SH-SY5Y (cell line): ENCODE measurements around the gene SPON1.

ENCODE experiments used
- GATA2 ChIP-seq: IDR thresholded peaks from 2 replicates; pipeline ENCODE4 v1.6.1; 2011; ENCODE audit warnings: mild to moderate bottlenecking, low read depth, low read length
- GATA3 ChIP-seq: IDR thresholded peaks from 2 replicates; pipeline ENCODE4 v1.6.1; 2011; ENCODE audit warnings: low read depth, mild to moderate bottlenecking, low read length, moderate library complexity

The SPON1 gene

DNA sequence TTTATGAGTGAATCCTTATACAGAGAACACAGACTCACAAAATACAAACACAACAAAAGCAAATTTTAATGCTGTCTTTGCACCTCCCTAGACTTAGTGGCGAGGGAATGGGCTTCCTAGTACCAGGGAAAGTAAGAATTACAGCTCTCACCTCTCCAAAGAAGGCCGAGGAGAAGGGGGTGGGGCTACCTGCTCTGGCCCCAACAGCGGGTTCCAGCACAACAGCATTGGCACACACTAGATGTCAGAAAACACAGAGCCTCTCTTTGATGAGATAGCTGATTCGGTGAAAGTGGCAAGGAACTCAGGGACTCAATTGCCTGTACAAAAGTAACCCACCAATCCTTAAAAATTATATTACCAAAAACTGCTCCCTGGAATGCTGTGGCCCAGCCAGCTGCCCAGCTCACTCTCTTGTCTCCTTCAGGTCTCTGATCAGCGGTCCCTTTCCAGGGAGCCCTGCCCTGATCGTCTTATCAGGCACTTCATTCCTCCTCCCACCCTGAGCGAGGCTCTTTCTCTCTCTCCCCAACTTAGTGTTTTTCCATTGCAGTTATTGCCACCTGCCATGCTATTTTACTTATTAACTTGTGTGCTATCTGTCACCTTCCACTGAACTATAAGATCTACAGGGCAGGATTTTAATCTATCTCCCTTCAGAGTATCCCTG lies 30.7 kb downstream of the SPON1 start:
- TF ChIP-seq GATA3 (no peak), GATA2 (no peak)

DNA sequence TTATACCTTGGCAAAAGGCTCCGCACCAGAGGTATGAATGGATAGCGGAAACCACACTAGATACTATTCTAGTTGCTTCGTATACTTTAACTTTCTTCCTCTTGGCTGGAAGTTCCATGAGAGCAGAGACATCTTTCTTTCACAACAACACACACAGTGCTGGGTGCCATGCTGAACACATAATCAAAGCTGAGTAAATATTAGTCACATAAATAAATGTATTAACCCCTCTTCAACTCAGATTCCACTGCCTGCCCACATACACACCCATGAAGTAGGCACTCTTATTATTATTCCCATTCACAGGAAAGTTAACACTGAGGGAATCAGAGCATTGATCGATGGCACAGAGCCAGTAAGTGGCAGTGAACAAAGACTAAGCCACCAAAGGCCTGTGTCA lies 35.4 kb downstream of the SPON1 start:
- TF ChIP-seq GATA2 (no peak), GATA3 (no peak)

DNA sequence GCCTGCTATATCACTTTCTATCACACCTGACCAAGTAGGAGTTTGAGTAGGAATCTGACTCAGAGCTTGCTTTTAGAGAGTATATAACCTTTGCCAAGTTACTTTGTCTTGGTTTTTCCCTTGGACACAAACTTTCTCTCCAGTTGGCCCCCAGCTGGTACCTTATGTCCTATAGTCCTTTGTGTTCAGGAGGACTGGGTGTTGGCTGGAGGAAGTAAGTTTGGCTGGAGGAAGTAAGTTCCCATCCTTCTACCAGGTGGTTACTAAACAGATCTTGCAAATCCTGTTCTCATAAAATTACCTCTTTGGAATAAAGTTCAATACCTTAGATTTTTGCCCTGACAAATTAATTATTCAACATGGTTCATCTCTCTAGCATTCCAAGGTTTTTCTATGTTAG lies 37.2 kb downstream of the SPON1 start:
- no peak for TF ChIP-seq GATA2
- TF ChIP-seq GATA3 = no peak

DNA sequence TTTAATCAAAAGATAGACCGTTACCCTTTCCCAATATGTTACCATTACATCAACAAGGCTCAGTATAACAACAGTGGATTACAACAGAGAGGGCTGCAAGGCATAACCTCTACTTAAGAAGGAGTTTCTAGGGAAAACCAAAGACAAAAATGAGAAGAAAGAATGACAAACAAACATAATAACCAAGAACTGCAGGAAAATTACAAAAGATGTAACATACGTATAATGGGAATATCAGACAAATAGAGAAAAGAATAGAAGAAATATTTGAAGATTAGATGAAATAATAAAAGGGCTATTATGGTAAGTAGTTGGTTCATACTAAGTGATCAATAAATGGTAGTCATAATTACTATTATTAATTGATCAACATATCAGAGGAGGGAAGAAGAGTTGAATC lies 39.1 kb downstream of the SPON1 start:
- TF ChIP-seq GATA2 (no peak), GATA3 (no peak)

DNA sequence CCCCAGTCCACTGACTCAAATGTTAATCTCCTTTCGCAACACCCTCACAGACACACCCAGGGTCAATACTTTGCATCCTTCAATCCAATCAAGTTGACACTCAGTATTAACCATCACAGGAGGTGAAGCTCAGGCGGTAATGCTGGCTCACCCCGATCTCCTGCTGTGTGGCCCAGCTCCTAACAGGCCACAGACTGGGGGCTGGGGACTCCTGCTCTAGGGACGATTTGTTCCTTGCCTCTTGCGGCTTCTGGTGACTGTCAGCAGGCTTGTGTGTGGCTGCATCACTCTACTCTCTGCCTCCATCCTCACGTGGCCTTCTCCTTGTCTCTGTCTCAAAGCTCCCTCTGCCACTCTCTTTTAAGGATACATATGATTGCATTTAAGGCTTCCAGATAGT lies 45.0 kb downstream of the SPON1 start:
- TF ChIP-seq GATA2 = no peak

DNA sequence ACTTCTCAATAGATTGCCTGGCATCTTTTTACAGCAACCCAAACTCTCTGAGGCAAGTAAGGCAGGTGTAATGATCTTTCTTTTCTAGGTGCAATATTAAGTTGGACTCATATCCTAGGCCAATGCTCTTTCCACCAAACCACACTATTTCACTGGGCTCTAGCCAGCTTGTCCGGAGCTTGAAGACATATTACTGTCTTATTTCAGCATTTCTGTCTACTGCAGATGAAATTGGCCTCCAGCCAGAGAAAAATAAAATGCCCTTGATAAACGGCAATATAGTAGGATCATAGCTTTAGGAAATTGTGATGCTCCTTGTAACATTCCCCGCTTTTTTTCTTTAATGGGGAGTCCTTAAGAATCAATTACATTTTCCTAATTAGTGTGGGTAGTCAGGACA lies 48.1 kb downstream of the SPON1 start:
- TF ChIP-seq GATA3 (no peak), GATA2 (no peak)

DNA sequence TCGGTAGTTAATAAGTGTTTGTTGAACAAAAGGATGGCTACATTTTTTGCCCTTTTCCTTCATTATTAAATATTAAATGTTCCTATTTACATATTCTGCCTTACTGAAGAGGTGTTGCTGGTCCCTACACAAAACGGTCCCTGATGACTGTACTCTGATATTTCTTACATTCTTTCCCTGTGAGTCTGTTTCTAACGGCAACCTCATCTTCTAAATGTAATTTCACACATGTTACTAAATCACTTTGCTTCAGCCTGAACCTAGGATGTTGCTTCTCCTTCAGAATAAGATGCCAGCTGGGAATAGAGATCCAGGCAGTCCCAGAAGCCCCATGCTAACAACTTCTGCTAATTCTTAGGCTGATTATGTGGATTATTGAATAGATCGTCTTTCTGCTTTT lies 50.3 kb downstream of the SPON1 start:
- TF ChIP-seq GATA2 (no peak), GATA3 (no peak)

DNA sequence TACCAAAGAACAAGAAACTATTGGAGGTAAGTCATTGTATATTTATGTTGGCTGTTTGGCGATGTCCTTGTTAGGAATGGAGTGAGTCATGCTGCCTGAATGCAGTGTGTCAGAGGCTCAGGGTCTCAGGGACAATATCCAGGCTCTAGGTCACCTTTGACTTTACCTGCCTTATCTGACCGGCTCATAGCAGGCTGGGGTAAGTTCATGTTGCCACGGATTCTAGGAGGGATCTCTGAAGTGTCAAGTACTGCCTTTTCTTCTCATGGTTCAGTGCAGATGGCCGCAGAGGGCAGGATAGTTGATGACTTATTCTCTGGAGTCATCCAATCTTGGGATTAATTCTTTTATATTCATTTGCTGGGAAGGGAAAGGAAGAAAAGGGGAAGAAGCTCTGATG lies 53.2 kb downstream of the SPON1 start:
- TF ChIP-seq GATA3 (no peak), GATA2 (no peak)

DNA sequence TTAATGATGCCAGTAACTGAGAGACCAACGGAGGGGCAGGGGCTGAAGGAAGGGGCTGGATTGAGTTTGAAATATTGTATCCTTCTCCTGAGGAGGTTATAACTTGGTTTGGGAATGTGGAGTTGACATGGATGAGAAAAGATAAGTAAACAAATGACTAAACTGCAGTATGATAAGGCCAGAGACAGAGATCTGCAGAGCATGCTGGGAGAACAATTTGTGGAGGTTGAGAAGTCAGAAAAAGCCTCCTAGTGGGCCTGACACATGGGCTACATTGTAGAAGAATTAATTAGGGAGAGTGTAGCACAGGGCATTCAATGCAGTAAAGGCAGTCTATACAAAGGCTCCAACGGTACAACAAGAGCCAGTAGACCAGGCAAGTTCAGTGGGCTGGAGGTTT lies 55.9 kb downstream of the SPON1 start:
- TF ChIP-seq GATA3 (no peak), GATA2 (no peak)

DNA sequence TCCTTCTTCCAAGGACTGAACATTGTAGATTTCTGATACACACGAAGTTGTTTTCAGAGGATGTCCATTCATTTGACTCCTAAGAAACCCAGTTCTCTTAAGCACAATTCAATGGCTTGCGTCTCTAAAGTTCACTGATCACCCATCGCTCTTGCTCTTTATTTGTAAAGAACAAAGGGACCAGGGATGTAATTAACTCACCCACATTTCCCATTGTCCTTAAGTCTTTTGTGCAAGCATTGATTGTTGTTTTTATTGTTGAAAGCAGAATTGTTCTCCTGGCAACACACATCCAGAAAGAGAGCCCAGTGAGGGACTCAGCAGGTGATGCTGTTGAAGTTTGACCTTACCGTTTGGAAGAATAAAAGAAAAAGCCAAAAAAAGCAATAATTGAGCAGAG lies 59.2 kb downstream of the SPON1 start:
- TF ChIP-seq GATA2 = no peak
- TF ChIP-seq GATA3 = no peak

DNA sequence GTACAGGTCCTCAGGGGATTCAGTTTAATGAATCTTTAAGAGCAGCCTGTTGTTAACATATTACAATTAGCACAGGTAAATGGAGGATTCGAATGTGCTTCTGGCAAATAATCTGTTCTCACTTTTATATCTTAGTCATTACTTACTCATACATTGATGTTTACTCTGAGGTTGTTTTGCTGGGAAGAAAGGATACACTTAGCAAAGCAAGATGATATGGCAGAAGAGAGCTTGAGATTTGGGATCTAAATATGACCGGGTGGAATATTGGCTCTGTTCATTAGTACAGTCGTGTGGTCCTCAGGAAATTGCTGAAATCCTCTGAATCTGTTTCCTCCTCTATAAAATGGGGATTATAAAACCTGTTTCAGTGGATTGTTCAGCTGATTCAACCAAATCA lies 59.7 kb downstream of the SPON1 start:
- TF ChIP-seq GATA3 (no peak), GATA2 (no peak)

DNA sequence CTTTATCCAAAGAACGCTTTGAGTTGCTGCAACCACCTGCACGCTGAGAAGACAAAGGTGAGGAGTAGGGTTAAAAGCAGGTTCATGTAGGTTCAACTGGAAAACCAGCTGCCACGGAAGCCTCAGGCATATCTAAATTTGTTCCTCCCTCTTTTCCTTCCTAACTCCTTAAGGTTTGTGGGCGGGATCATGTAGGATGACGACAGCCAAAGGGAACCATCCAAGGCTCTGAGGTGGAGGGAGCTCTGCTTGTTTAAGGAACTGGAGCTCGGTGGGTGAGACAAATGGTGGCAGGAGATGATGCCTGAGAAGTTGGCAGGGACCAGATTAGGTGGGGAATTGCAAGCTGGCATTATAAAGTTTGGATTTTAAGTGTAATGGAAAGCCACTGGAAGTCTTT lies 60.3 kb downstream of the SPON1 start:
- TF ChIP-seq GATA2 (no peak), GATA3 (no peak)

DNA sequence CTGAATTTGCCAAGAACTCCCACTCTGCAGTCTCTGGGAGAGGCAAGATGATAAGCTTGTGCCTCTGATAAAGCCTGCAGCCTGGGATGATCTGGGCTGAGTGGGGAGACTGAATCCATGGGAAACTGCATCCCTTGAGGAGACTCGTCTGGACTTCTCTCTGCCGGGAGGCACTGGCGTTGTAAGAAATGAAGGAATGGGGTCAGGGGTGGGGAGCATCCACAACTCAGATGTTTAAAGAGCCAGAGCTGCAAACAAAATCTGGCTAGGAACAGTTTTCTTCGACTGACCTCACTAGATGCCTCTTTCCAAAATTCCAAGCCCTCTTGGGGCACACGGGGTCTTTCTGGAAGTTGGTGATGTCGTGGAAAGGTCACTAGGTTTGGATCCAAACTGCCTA lies 64.4 kb downstream of the SPON1 start:
- no peak for TF ChIP-seq GATA3
- TF ChIP-seq GATA2 = no peak

DNA sequence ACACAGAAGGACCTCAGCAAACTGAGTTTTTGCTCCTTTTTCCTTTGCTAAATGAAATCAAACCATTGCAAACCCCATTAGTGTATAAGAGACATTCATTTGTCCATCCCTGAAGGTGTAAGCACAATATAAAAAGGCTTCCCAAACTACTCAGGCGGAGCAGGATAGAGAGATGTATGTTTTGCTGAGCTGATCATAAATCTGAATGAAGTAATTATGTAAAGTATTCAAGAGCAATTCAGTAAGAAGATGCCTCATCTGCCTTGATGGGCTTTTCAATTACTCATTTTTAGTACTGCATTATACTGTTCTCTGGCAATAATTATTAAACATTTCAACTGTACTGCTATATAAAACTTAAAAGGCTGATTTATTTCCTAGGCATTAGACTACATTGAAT lies 65.0 kb downstream of the SPON1 start:
- TF ChIP-seq GATA3 = no peak
- TF ChIP-seq GATA2 = no peak

DNA sequence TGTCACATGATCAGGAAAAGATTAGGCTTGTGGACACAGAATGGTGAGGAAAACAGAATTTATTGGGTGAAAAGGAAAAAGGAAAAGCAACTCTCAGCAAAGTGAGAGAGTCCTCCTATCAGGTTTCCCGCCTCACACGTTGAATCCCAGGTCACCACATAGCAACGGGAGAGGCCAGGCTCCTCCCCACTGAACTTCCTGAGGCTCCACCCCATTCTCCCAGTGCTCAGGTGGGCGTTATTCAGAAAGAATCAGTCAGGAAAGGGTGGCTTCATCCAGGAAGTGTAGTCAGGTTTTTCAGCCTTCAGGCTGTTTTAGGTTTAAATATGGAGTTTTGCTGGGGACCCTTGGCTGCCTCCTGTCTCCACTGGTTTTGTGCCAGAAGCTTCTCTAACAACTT lies 66.9 kb downstream of the SPON1 start:
- TF ChIP-seq GATA3 = no peak
- TF ChIP-seq GATA2 = no peak
